Astrocyte (in vitro differentiated cells and primary cell): ENCODE results near the gene TLE5. TPM values are rescaled to one million over a fixed set of nuclear protein-coding genes. Genes with fewer than 3 reads are reported as not detected.

Experiments used
- DNase-seq: peaks from one replicate; pipeline ENCODE4 v3.0.0-alpha.2; 2010; ENCODE audit warnings: low read depth
- FAIRE-seq: peaks from 2 replicates; lab custom pipeline; 2011; peaks lifted over from hg19 to GRCh38; lab: Jason Lieb, UNC
- H2AFZ ChIP-seq: 2 replicates; pipeline ENCODE4 v1.6.0; 2012; ENCODE audit warnings: low read depth, low read length, inconsistent platforms
- H3K27ac ChIP-seq: 2 replicates; pipeline ENCODE4 v1.5.1; 2011; ENCODE audit warnings: low read depth, low read length, inconsistent platforms
- H3K27me3 ChIP-seq: 2 replicates; pipeline ENCODE4 v1.6.0; 2011; ENCODE audit warnings: low read length, inconsistent platforms; ENCODE audit not compliant: insufficient read depth
- H3K36me3 ChIP-seq: 2 replicates; pipeline ENCODE4 v1.5.1; 2011; ENCODE audit warnings: low read length, inconsistent platforms; ENCODE audit not compliant: insufficient read depth
- H3K4me1 ChIP-seq: 2 replicates; pipeline ENCODE4 v1.5.1; 2011; ENCODE audit warnings: low read length, inconsistent platforms; ENCODE audit not compliant: insufficient read depth
- H3K4me2 ChIP-seq: 2 replicates; pipeline ENCODE4 v1.6.0; 2012; ENCODE audit warnings: low read length, inconsistent platforms
- H3K4me3 ChIP-seq: 2 replicates; pipeline ENCODE4 v1.5.1; 2011; ENCODE audit warnings: low read depth, mild to moderate bottlenecking, low read length, inconsistent platforms; ENCODE audit not compliant: insufficient read depth
- H3K79me2 ChIP-seq: 2 replicates; pipeline ENCODE4 v1.6.0; 2012; ENCODE audit warnings: mild to moderate bottlenecking, low read length, inconsistent platforms; ENCODE audit not compliant: insufficient read depth
- H3K9ac ChIP-seq: 2 replicates; pipeline ENCODE4 v1.6.0; 2012; ENCODE audit warnings: mild to moderate bottlenecking, low read length, inconsistent platforms
- H3K9me3 ChIP-seq: 2 replicates; pipeline ENCODE4 v1.5.1; 2012; ENCODE audit warnings: low read depth, mild to moderate bottlenecking, low read length, inconsistent platforms; ENCODE audit not compliant: insufficient read depth
- H4K20me1 ChIP-seq: 2 replicates; pipeline ENCODE4 v1.6.0; 2012; ENCODE audit warnings: low read length, inconsistent platforms; ENCODE audit not compliant: insufficient read depth
- H3K27ac Mint-ChIP-seq: one replicate; pipeline ENCODE4 v1.8.0; 2021; ENCODE audit warnings: mild to moderate bottlenecking, mixed read lengths; ENCODE audit not compliant: unreplicated experiment
- H3K27me3 Mint-ChIP-seq: one replicate; pipeline ENCODE4 v1.8.0; 2021; ENCODE audit warnings: low read depth, mixed read lengths; ENCODE audit not compliant: unreplicated experiment
- H3K36me3 Mint-ChIP-seq: one replicate; pipeline ENCODE4 v1.8.0; 2021; ENCODE audit warnings: low read depth, mixed read lengths; ENCODE audit not compliant: unreplicated experiment
- H3K4me1 Mint-ChIP-seq: one replicate; pipeline ENCODE4 v1.8.0; 2021; ENCODE audit warnings: low read depth, mixed read lengths; ENCODE audit not compliant: unreplicated experiment
- H3K4me3 Mint-ChIP-seq: one replicate; pipeline ENCODE4 v1.8.0; 2021; ENCODE audit warnings: mild to moderate bottlenecking, moderate library complexity, mixed read lengths; ENCODE audit not compliant: unreplicated experiment
- H3K9me3 Mint-ChIP-seq: one replicate; pipeline ENCODE4 v1.8.0; 2021; ENCODE audit warnings: mild to moderate bottlenecking, mixed read lengths; ENCODE audit not compliant: unreplicated experiment
- CTCF ChIP-seq: IDR thresholded peaks from 2 replicates; pipeline ENCODE4 v1.5.1; 2011; ENCODE audit warnings: low read depth, mild to moderate bottlenecking, inconsistent platforms, low read length, moderate library complexity; ENCODE audit not compliant: insufficient read depth
- EZH2 ChIP-seq: IDR thresholded peaks from 2 replicates; pipeline ENCODE4 v1.6.1; 2012; ENCODE audit warnings: mild to moderate bottlenecking, low read length, inconsistent platforms; ENCODE audit not compliant: insufficient read depth
- total RNA-seq: library from RNA; stranded (reverse); gene quantifications from 2 replicates; pipeline ENCODE4 v1.2.1, GENCODE V29; 2021

Gene TLE5
- total RNA-seq, 1 donor from 2014 or later, result 210 TPM

GRCh38 chr19:3036119-3036976, 25.9 kb downstream of the TLE5 start:
- Mint-ChIP-seq H3K36me3 (no peaks in the 10 kb centered on the region), H3K4me1 (peaks cover 12% of the 10 kb centered on the region), H3K27ac (peak overlapping the region; percentile 78), H3K4me3 (peak overlapping the region; percentile 86), H3K9me3 (peaks cover 4% of the 10 kb centered on the region), H3K27me3 (peaks cover 67% of the 10 kb centered on the region)
- TF ChIP-seq EZH2 (no peak), CTCF (no peak)
- Histone ChIP-seq H4K20me1 (no peaks in the 10 kb centered on the region), H3K36me3 (no peaks in the 10 kb centered on the region), H3K4me3 (peak overlapping the region; percentile 67), H3K9me3 (no peaks in the 10 kb centered on the region), H2AFZ (peak overlapping the region; percentile 79), H3K27ac (peak overlapping the region; percentile 26), H3K79me2 (no peaks in the 10 kb centered on the region), H3K4me2 (peak overlapping the region; percentile 98), H3K27me3 (peaks cover 7% of the 10 kb centered on the region), H3K9ac (peak overlapping the region; percentile 76), H3K4me1 (peaks cover 22% of the 10 kb centered on the region)
- DNase-seq (peak; percentile 79), FAIRE-seq (no peak)

- Mint-ChIP-seq H3K4me1 (peaks cover 12% of the 10 kb centered on the region), H3K27ac (peak overlapping the region; percentile 77), H3K27me3 (peaks cover 71% of the 10 kb centered on the region), H3K4me3 (peak overlapping the region; percentile 86), H3K36me3 (no peaks in the 10 kb centered on the region), H3K9me3 (peaks cover 4% of the 10 kb centered on the region)
- no peaks in the 10 kb centered on the region for H3K9me3 ChIP-seq
- H3K4me3 ChIP-seq, result peak overlapping the region; percentile 67
- H3K4me1 ChIP-seq, result peaks cover 22% of the 10 kb centered on the region
- no peaks in the 10 kb centered on the region for H4K20me1 ChIP-seq
- TF ChIP-seq CTCF (no peak), EZH2 (peak; percentile 45)
- H2AFZ ChIP-seq, result peak overlapping the region; percentile 82
- DNase-seq, result peak; percentile 98
- peak overlapping the region; percentile 98 for H3K4me2 ChIP-seq
- H3K27me3 ChIP-seq, result peaks cover 12% of the 10 kb centered on the region
- peak overlapping the region; percentile 78 for H3K9ac ChIP-seq
- FAIRE-seq, result peak; percentile 65
- H3K27ac ChIP-seq, result peak overlapping the region; percentile 28
- H3K36me3 ChIP-seq, result no peaks in the 10 kb centered on the region
- no peaks in the 10 kb centered on the region for H3K79me2 ChIP-seq
Measured at GRCh38 chr19:3035542-3036118, 26.7 kb downstream of the TLE5 start.
